ENCODE results near the gene TBX20. TPM values are rescaled to one million over a fixed set of nuclear protein-coding genes. Genes with fewer than 3 reads are reported as not detected.

TBX20 gene
- polyA plus RNA-seq, 3 donors: not detected

DNA sequence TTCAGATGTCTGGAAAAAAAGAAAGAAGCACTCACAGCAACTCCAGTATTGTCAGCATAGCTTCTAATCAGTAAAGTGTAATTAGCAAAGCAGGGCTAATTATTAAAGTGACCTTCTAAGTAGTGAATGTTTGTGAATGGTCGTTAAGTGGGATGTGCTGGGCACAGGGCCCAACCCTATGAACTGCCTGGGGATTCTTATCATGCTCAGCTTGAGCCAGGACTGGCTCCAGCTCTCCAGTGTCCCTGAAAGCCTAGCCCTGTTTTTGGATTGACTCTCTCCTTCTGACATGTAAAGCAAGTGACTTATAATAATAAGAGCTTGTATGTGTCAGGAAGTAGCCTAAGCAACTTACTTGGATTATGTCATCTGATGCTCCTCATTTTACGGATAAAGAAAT lies 9.5 kb upstream of the TBX20 start:
- Mint-ChIP-seq H3K4me1 (peaks cover 1% of the 10 kb centered on the region), H3K36me3 (peaks cover 7 to 8% of the 10 kb centered on the region in 2 donors), H3K4me3 (peak overlapping the region in 1 of 2 donors; percentile 79), H3K9me3 (peaks cover 1 to 24% (median 18%) of the 10 kb centered on the region in 7 donors), H3K27ac (no peak overlapping the region), H3K27me3 (ENCODE audit: low read depth in 3 of 3) (peaks cover 63 to 78% (median 69%) of the 10 kb centered on the region in 3 donors)
- intact Hi-C loops (cut with micrococcal nuclease): no loop called here
- WGBS (ENCODE audit: insufficient coverage): 17% methylated on average over 1 of the region's 2 CpGs
- no peaks in the 10 kb centered on the region for H3K79me2 ChIP-seq (ENCODE audit: insufficient read depth, low read length)
- H3K27ac ChIP-seq (ENCODE audit: low read depth in 1 of 2, low read length in 2 of 2): no peak overlapping the region
- no peaks in the 10 kb centered on the region for H4K20me1 ChIP-seq (ENCODE audit: insufficient read depth, low read length)
- no peaks in the 10 kb centered on the region for H3K4me1 ChIP-seq (ENCODE audit: control insufficient read depth in 1 of 2, insufficient read depth in 2 of 2, low read length in 2 of 2)
- H3K9me3 ChIP-seq (replicated peaks in 1 of 2; ENCODE audit: control insufficient read depth in 1 of 2, insufficient read depth in 1 of 2, low read length in 2 of 2): peaks cover 9 to 38% of the 10 kb centered on the region in 2 donors
- no peak for DNase-seq
- no peak overlapping the region for H3K9ac ChIP-seq (ENCODE audit: insufficient read depth, low read length, poor library complexity, severe bottlenecking)
- no peak overlapping the region for H3K4me3 ChIP-seq (replicated peaks in 1 of 3; ENCODE audit: low read depth in 2 of 3, low read length in 3 of 3)
- no peak overlapping the region for H2AFZ ChIP-seq (ENCODE audit: insufficient read depth, low read depth, low read length, poor library complexity, severe bottlenecking)
- H3K27me3 ChIP-seq (ENCODE audit: control insufficient read depth in 2 of 2, insufficient read depth in 2 of 2, low read length in 2 of 2): peaks cover 58 to 61% of the 10 kb centered on the region in 2 donors
- H3K4me2 ChIP-seq (replicated peaks; ENCODE audit: extremely low read depth, low read length, poor library complexity, severe bottlenecking): no peak overlapping the region
- H3K36me3 ChIP-seq (replicated peaks in 1 of 2; ENCODE audit: control insufficient read depth in 1 of 2, insufficient read depth in 2 of 2, low read length in 2 of 2): no peaks in the 10 kb centered on the region
- TF ChIP-seq, protein P1, sequence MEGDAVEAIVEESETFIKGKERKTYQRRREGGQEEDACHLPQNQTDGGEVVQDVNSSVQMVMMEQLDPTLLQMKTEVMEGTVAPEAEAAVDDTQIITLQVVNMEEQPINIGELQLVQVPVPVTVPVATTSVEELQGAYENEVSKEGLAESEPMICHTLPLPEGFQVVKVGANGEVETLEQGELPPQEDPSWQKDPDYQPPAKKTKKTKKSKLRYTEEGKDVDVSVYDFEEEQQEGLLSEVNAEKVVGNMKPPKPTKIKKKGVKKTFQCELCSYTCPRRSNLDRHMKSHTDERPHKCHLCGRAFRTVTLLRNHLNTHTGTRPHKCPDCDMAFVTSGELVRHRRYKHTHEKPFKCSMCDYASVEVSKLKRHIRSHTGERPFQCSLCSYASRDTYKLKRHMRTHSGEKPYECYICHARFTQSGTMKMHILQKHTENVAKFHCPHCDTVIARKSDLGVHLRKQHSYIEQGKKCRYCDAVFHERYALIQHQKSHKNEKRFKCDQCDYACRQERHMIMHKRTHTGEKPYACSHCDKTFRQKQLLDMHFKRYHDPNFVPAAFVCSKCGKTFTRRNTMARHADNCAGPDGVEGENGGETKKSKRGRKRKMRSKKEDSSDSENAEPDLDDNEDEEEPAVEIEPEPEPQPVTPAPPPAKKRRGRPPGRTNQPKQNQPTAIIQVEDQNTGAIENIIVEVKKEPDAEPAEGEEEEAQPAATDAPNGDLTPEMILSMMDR (IDR thresholded peaks at IDR 0.05): no peak

DNA sequence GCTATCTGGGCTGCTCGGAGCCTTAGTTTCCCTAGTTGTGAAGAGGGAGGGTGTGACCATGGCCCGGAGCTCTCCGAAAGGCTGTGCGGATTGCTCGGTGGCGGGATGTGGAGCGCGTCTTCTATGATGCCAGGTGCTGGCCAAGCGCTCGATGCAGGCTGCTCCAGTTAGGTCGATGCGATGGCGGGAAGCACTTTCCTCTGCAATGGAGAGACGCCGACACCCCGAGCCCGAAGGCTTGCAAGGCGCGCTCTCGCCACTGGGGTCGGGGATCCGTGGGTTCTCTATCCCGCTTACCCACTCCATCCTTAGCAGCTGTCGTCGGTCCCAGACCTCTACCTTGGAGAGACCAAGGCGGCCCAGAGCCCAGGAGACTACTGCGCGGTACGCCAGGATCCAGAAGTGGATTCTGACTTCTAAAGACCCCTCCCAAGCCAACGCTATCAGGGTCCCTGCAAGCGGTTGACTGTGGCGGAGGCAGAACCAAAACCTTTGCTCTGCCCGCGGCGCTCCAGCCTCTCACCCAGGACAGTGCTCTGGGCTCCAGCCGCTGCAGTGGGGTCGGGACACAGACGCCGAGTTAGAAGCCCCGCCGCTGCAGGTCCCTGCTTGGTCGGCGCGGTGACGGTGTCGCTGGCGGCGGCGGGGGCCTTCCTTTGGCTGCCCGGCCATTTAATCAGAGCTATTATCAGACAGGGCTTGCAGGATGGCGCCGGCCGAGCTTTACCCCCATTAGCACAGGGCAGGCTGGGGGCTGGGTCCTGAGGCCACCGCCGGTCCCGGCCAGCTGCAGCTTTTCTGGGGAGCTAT lies 7.8 kb upstream of the TBX20 start:
- intact Hi-C loops (cut with micrococcal nuclease): no loop called here
- Mint-ChIP-seq H3K27ac (no peak overlapping the region), H3K4me1 (peaks cover 1% of the 10 kb centered on the region), H3K9me3 (peaks cover 2 to 29% (median 21%) of the 10 kb centered on the region in 7 donors), H3K27me3 (ENCODE audit: low read depth in 3 of 3) (peaks cover 80 to 92% (median 81%) of the 10 kb centered on the region in 3 donors), H3K4me3 (peak overlapping the region in 1 of 2 donors; percentile 79), H3K36me3 (peaks cover 8 to 10% of the 10 kb centered on the region in 2 donors)
- Histone ChIP-seq H3K4me2 (replicated peaks; ENCODE audit: extremely low read depth, low read length, poor library complexity, severe bottlenecking) (no peak overlapping the region), H3K79me2 (ENCODE audit: insufficient read depth, low read length) (no peaks in the 10 kb centered on the region), H2AFZ (ENCODE audit: insufficient read depth, low read depth, low read length, poor library complexity, severe bottlenecking) (no peak overlapping the region), H3K27me3 (ENCODE audit: control insufficient read depth in 2 of 2, insufficient read depth in 2 of 2, low read length in 2 of 2) (peaks cover 72 to 78% of the 10 kb centered on the region in 2 donors), H3K9me3 (replicated peaks in 1 of 2; ENCODE audit: control insufficient read depth in 1 of 2, insufficient read depth in 1 of 2, low read length in 2 of 2) (peaks cover 11 to 48% of the 10 kb centered on the region in 2 donors), H4K20me1 (ENCODE audit: insufficient read depth, low read length) (no peaks in the 10 kb centered on the region), H3K27ac (ENCODE audit: low read depth in 1 of 2, low read length in 2 of 2) (no peak overlapping the region), H3K4me3 (replicated peaks in 1 of 3; ENCODE audit: low read depth in 2 of 3, low read length in 3 of 3) (no peak overlapping the region), H3K9ac (ENCODE audit: insufficient read depth, low read length, poor library complexity, severe bottlenecking) (no peak overlapping the region), H3K4me1 (ENCODE audit: control insufficient read depth in 1 of 2, insufficient read depth in 2 of 2, low read length in 2 of 2) (no peaks in the 10 kb centered on the region), H3K36me3 (replicated peaks in 1 of 2; ENCODE audit: control insufficient read depth in 1 of 2, insufficient read depth in 2 of 2, low read length in 2 of 2) (no peaks in the 10 kb centered on the region)
- DNase-seq: no peak
- TF ChIP-seq, protein P1 (IDR thresholded peaks at IDR 0.05): no peak
- 4% methylated on average over 56 of the region's 56 CpGs for WGBS (ENCODE audit: insufficient coverage)

Data from CD14-positive monocyte (primary cell).